HepG2 (cell line): Measurements from ENCODE around the gene BABAM2. TPM values are rescaled to one million over a fixed set of nuclear protein-coding genes. Genes with fewer than 3 reads are reported as not detected.

Experiments
- ATAC-seq: fragments of 200-7000 bp; cut with Tn5 transposase; 3 replicates; pipeline ENCODE4 v1.9.1; 2020; ENCODE audit warnings: mild to moderate bottlenecking, moderate library complexity
- BruUV-seq: library from RNA; stranded (reverse); fragments of 400-500 nt; replicated peaks from 2 replicates; lab custom pipeline; 2021; lab: Mats Ljungman, UMichigan
- CTCF ChIA-PET: fragments of 300-600 bp; formaldehyde crosslinking; extraction: SDS; loops from one replicate; lab custom pipeline; 2021; ENCODE audit warnings: low total read pairs, inconsistent platforms, low intra/inter-chr PET ratio; lab: Yijun Ruan, JAX
- POLR2A ChIA-PET: fragments of 350-600 bp; sonication (Branson Sonifier 250); formaldehyde crosslinking; loops from one replicate; lab custom pipeline; 2020; ENCODE audit warnings: antibody characterized with exemption, inconsistent platforms; lab: Yijun Ruan, JAX
- DNase-seq: peaks from one replicate; pipeline ENCODE4 v3.0.0-alpha.2; 2015; ENCODE audit warnings: low spot score
- FAIRE-seq: peaks from 3 replicates; lab custom pipeline; 2011; peaks lifted over from hg19 to GRCh38; lab: Jason Lieb, UNC
- H2AFZ ChIP-seq: one replicate; pipeline ENCODE4 v1.6.1; 2011; ENCODE audit warnings: low read length, inconsistent platforms
- H3K27ac ChIP-seq: fragments of 300-600 bp; 3 replicates; pipeline ENCODE4 v1.8.0; 2011; ENCODE audit warnings: mixed run types, mild to moderate bottlenecking, mixed read lengths, low read length, inconsistent platforms; ENCODE audit not compliant: insufficient read depth; ENCODE audit errors: extremely low read length
- H3K27me3 ChIP-seq, 2 experiments: fragments of 200-600 bp in 1 of 2; 2 replicates in 1 of 2; 3 replicates in 1 of 2; pipeline versions ENCODE4 v1.6.0 to v1.8.0; 2011; ENCODE audit warnings: low read length in 2 of 2, mild to moderate bottlenecking in 2 of 2, moderate library complexity in 2 of 2, inconsistent platforms in 1 of 2; ENCODE audit not compliant: insufficient read depth in 2 of 2, control insufficient read depth in 1 of 2
- H3K36me3 ChIP-seq, 2 experiments: fragments of 200-600 bp in 1 of 2; replicated peaks in 1 of 2; 2 replicates in 1 of 2; 3 replicates in 1 of 2; pipeline versions ENCODE4 v1.5.1 to v1.8.0; 2011; ENCODE audit warnings: low read length in 2 of 2, inconsistent platforms in 1 of 2; ENCODE audit not compliant: insufficient read depth in 2 of 2, control insufficient read depth in 1 of 2
- H3K4me1 ChIP-seq: 2 replicates; pipeline ENCODE4 v1.5.1; 2012; ENCODE audit warnings: low read length, inconsistent platforms; ENCODE audit not compliant: insufficient read depth
- H3K4me2 ChIP-seq: 2 replicates; pipeline ENCODE4 v1.6.0; 2011; ENCODE audit warnings: low read depth, low read length, inconsistent platforms
- H3K4me3 ChIP-seq, 3 experiments: fragments of 200-600 bp in 1 of 3; sonication (generic), shearing (Covaris generic) in 1 of 3; replicated peaks in 1 of 3; 2 replicates each; pipeline ENCODE4 v1.5.1; 2011 to 2016; ENCODE audit warnings: low read length in 3 of 3, inconsistent platforms in 2 of 3, low read depth in 2 of 3, mild to moderate bottlenecking in 2 of 3, control low read depth in 1 of 3, mixed read lengths in 1 of 3; ENCODE audit not compliant: insufficient read depth in 1 of 3
- H3K79me2 ChIP-seq: one replicate; pipeline ENCODE4 v1.6.1; 2011; ENCODE audit warnings: low read length, inconsistent platforms; ENCODE audit not compliant: insufficient read depth
- H3K9ac ChIP-seq: 2 replicates; pipeline ENCODE4 v1.6.0; 2011; ENCODE audit warnings: mild to moderate bottlenecking, low read depth, low read length, inconsistent platforms; ENCODE audit not compliant: insufficient read depth
- H3K9me3 ChIP-seq: 2 replicates; pipeline ENCODE4 v1.5.1; 2012; ENCODE audit warnings: mild to moderate bottlenecking, low read length
- H4K20me1 ChIP-seq: 2 replicates; pipeline ENCODE4 v1.6.0; 2011; ENCODE audit warnings: inconsistent platforms, mild to moderate bottlenecking, low read length, moderate library complexity; ENCODE audit not compliant: insufficient read depth
- BCL6 ChIP-seq: IDR thresholded peaks from 2 replicates; pipeline ENCODE4 v1.6.1; 2016; ENCODE audit warnings: missing genetic modification reagents, missing compliant biosample characterization
- CC2D1A ChIP-seq: sonication (generic); formaldehyde crosslinking; IDR thresholded peaks from 2 replicates; pipeline ENCODE4 v1.8.1; 2023; ENCODE audit warnings: mild to moderate bottlenecking, missing genetic modification reagents
- FOXA3 ChIP-seq: IDR thresholded peaks from 2 replicates; pipeline ENCODE4 v1.6.1; 2016; ENCODE audit warnings: missing genetic modification reagents, missing compliant biosample characterization
- IKZF1 ChIP-seq: fragments of 450-650 bp; IDR thresholded peaks from 2 replicates; pipeline ENCODE4 v1.7.1; 2016
- KLF9 ChIP-seq: IDR thresholded peaks from 2 replicates; pipeline ENCODE4 v1.6.1; 2016; ENCODE audit warnings: low read depth
- NCOA1 ChIP-seq: sonication (generic); formaldehyde crosslinking; IDR thresholded peaks from 2 replicates; pipeline ENCODE4 v1.9.0; 2021; ENCODE audit warnings: missing genetic modification reagents
- NCOA5 ChIP-seq: sonication (generic); formaldehyde crosslinking; IDR thresholded peaks from 2 replicates; pipeline ENCODE4 v1.4.0; 2020; ENCODE audit warnings: missing genetic modification reagents
- RAD51 ChIP-seq: fragments of 450-650 bp; IDR thresholded peaks from 2 replicates; pipeline ENCODE4 v1.6.1; 2016; ENCODE audit warnings: borderline replicate concordance
- ZNF234 ChIP-seq: sonication (generic); formaldehyde crosslinking; conservative IDR thresholded peaks from 2 replicates; pipeline ENCODE4 v1.5.1; 2020; ENCODE audit warnings: mild to moderate bottlenecking, missing genetic modification reagents
- ZNF24 ChIP-seq: fragments of 450-650 bp; IDR thresholded peaks from 2 replicates; pipeline ENCODE4 v1.6.1; 2017; ENCODE audit warnings: antibody characterized with exemption, mild to moderate bottlenecking
- ZNF432 ChIP-seq: sonication (generic); formaldehyde crosslinking; IDR thresholded peaks from 2 replicates; pipeline ENCODE4 v1.5.0; 2020; ENCODE audit warnings: missing genetic modification reagents, mild to moderate bottlenecking, borderline replicate concordance
- WGBS: methylation state at CpG from one replicate; pipeline ENCODE4 v1.1.6; 2017; ENCODE audit warnings: low lambda C conversion rate; 5-methylcytosine and 5-hydroxymethylcytosine counted together
- in situ Hi-C: cut with HindIII; loops from 2 replicates; pipeline ENCODE4 v1.10.0; 2017; ENCODE audit warnings: low pct_unique_long_range_greater_than_20kb; ENCODE audit not compliant: extremely low pct_ligation_motif_present
- intact Hi-C: fragments of 100-400 bp; cut with micrococcal nuclease; formaldehyde crosslinking; loops from one replicate; pipeline ENCODE4 v1.10.0; 2022; ENCODE audit not compliant: unreplicated experiment
- polyA plus RNA-seq, 8 experiments: library from polyadenylated mRNA; depleted of rRNA in 3 of 8; stranded (reverse) in 7 of 8; unstranded in 1 of 8; fragments of >200 nt; fragmentation: Illumina TruSeq in 4 of 8; extraction: Trizol in 4 of 8; gene quantifications; 2 replicates each; pipeline versions ENCODE4 v1.2.1 to v1.2.3, GENCODE V29; 2011 to 2016; ENCODE audit warnings: low read depth in 4 of 8, missing spikeins in 1 of 8, mixed read lengths in 1 of 8; ENCODE audit not compliant: insufficient read depth in 1 of 8
- total RNA-seq, 5 experiments: library from RNA; depleted of rRNA; stranded (reverse); fragments of >200 nt; fragmentation: Illumina TruSeq; extraction: Trizol; gene quantifications; 2 replicates each; pipeline ENCODE4 v1.2.3, GENCODE V29; 2016; ENCODE audit warnings: low read depth in 1 of 5
- TF ChIP-seq, protein P1 (sequence below), 2 experiments: sonication (generic) in 1 of 2; formaldehyde crosslinking in 1 of 2; IDR thresholded peaks; 2 replicates each; pipeline versions ENCODE4 v1.4.0 to v1.6.1; 2018 to 2020; ENCODE audit warnings: missing genetic modification reagents in 2 of 2, borderline replicate concordance in 1 of 2, low read depth in 1 of 2, mild to moderate bottlenecking in 1 of 2, missing biosample characterization in 1 of 2
- TF ChIP-seq, protein P2 (sequence below): sonication (generic); formaldehyde crosslinking; IDR thresholded peaks from 2 replicates; pipeline ENCODE4 v1.5.0; 2020; ENCODE audit warnings: mild to moderate bottlenecking, missing genetic modification reagents, moderate library complexity
- TF ChIP-seq, protein P3 (sequence below): sonication (generic); formaldehyde crosslinking; IDR thresholded peaks from 2 replicates; pipeline ENCODE4 v1.8.0; 2022; ENCODE audit warnings: missing genetic modification reagents, mild to moderate bottlenecking, borderline replicate concordance
- TF ChIP-seq, protein P4 (sequence below): sonication (generic); formaldehyde crosslinking; IDR thresholded peaks from 2 replicates; pipeline ENCODE4 v1.9.0; 2021; ENCODE audit warnings: missing genetic modification reagents, borderline replicate concordance
- TF ChIP-seq, protein P5 (sequence below): sonication (generic); formaldehyde crosslinking; IDR thresholded peaks from 2 replicates; pipeline ENCODE4 v1.8.1; 2023; ENCODE audit warnings: missing genetic modification reagents, inconsistent platforms, borderline replicate concordance

Gene BABAM2
- total and polyA plus RNA-seq, 2 of the 13 experiments (the other 11 are each of a cell fraction or from before 2014, with no cell fraction given): 24.9 to 28.0 TPM

DNA sequence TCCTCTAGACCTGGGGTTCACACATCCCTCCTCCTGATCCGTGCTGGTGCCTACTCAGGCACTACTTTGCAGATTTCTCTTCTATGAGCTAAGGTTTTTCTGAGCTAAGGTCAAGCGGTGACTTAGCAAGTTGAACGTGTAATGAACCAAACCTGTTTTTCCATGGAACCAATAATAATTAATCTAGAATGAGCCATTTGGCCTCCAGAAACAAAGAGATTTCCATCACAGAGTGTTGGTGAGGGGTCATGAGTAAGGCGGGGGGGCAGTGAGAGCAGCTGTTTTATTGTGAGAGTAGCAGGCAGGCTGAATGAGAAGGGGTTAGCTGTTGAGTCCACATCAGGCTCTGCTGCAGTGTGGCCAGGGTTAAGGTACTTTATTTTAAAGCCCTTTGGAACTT lies 390.1 kb downstream of the BABAM2 start (continued):
- TF ChIP-seq, protein P1, sequence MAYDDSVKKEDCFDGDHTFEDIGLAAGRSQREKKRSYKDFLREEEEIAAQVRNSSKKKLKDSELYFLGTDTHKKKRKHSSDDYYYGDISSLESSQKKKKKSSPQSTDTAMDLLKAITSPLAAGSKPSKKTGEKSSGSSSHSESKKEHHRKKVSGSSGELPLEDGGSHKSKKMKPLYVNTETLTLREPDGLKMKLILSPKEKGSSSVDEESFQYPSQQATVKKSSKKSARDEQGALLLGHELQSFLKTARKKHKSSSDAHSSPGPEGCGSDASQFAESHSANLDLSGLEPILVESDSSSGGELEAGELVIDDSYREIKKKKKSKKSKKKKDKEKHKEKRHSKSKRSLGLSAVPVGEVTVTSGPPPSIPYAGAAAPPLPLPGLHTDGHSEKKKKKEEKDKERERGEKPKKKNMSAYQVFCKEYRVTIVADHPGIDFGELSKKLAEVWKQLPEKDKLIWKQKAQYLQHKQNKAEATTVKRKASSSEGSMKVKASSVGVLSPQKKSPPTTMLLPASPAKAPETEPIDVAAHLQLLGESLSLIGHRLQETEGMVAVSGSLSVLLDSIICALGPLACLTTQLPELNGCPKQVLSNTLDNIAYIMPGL (CRISPR knock-in tag; IDR thresholded peaks at IDR 0.05; ENCODE audit: borderline replicate concordance in 1 of 2, low read depth in 1 of 2): no peak
- TF ChIP-seq FOXA3 (CRISPR knock-in tag) (no peak), CC2D1A (CRISPR knock-in tag) (no peak), KLF9 (CRISPR knock-in tag) (no peak)
- TF ChIP-seq, protein P2, sequence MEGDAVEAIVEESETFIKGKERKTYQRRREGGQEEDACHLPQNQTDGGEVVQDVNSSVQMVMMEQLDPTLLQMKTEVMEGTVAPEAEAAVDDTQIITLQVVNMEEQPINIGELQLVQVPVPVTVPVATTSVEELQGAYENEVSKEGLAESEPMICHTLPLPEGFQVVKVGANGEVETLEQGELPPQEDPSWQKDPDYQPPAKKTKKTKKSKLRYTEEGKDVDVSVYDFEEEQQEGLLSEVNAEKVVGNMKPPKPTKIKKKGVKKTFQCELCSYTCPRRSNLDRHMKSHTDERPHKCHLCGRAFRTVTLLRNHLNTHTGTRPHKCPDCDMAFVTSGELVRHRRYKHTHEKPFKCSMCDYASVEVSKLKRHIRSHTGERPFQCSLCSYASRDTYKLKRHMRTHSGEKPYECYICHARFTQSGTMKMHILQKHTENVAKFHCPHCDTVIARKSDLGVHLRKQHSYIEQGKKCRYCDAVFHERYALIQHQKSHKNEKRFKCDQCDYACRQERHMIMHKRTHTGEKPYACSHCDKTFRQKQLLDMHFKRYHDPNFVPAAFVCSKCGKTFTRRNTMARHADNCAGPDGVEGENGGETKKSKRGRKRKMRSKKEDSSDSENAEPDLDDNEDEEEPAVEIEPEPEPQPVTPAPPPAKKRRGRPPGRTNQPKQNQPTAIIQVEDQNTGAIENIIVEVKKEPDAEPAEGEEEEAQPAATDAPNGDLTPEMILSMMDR (CRISPR knock-in tag): no peak

DNA sequence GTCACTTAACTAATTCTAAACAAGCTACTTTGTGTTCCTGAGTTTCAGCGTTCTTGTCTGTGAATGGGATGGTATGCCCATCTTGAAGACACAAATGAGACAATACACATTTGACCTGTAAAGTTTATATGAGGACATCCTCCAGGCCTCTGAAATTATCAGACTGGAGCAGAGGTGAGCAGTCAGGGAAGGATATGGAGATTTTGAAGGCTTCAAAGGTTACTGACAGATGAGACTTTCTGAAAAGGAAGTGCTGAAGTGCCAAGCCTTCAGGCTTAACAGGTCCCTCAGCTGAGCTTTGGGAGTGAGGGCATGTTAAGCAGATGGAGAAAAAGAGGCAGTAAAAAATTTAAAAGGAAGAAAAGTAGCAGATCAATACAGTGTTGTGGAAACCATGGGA lies 391.2 kb downstream of the BABAM2 start:
- Histone ChIP-seq H3K36me3 (no peaks in the 10 kb centered on the region), H3K27ac (no peak overlapping the region), H3K27me3 (no peaks in the 10 kb centered on the region), H3K4me1 (no peaks in the 10 kb centered on the region), H3K9me3 (no peaks in the 10 kb centered on the region), H2AFZ (no peak overlapping the region), H4K20me1 (no peaks in the 10 kb centered on the region), H3K79me2 (no peaks in the 10 kb centered on the region), H3K4me3 (no peak overlapping the region), H3K9ac (no peak overlapping the region), H3K4me2 (no peak overlapping the region)
- ATAC-seq (no peak), DNase-seq (no peak), FAIRE-seq (no peak)
- intact Hi-C loops: no loop called here
- ChIA-PET CTCF (no interaction called here), POLR2A (no interaction called here)
- no TSS peak for BruUV-seq
- 94% methylated on average over 1 of the region's 1 CpG for WGBS
- in situ Hi-C loops: no loop called here
- no peak for TF ChIP-seq NCOA1 (CRISPR knock-in tag)
- no peak for TF ChIP-seq ZNF432
- TF ChIP-seq, protein P3, sequence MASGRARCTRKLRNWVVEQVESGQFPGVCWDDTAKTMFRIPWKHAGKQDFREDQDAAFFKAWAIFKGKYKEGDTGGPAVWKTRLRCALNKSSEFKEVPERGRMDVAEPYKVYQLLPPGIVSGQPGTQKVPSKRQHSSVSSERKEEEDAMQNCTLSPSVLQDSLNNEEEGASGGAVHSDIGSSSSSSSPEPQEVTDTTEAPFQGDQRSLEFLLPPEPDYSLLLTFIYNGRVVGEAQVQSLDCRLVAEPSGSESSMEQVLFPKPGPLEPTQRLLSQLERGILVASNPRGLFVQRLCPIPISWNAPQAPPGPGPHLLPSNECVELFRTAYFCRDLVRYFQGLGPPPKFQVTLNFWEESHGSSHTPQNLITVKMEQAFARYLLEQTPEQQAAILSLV (CRISPR knock-in tag): no peak
- no peak for TF ChIP-seq ZNF234 (CRISPR knock-in tag)
- TF ChIP-seq, protein P4, sequence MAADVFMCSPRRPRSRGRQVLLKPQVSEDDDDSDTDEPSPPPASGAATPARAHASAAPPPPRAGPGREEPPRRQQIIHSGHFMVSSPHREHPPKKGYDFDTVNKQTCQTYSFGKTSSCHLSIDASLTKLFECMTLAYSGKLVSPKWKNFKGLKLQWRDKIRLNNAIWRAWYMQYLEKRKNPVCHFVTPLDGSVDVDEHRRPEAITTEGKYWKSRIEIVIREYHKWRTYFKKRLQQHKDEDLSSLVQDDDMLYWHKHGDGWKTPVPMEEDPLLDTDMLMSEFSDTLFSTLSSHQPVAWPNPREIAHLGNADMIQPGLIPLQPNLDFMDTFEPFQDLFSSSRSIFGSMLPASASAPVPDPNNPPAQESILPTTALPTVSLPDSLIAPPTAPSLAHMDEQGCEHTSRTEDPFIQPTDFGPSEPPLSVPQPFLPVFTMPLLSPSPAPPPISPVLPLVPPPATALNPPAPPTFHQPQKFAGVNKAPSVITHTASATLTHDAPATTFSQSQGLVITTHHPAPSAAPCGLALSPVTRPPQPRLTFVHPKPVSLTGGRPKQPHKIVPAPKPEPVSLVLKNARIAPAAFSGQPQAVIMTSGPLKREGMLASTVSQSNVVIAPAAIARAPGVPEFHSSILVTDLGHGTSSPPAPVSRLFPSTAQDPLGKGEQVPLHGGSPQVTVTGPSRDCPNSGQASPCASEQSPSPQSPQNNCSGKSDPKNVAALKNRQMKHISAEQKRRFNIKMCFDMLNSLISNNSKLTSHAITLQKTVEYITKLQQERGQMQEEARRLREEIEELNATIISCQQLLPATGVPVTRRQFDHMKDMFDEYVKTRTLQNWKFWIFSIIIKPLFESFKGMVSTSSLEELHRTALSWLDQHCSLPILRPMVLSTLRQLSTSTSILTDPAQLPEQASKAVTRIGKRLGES (CRISPR knock-in tag): no peak
- no peak for TF ChIP-seq NCOA5
- TF ChIP-seq BCL6 (CRISPR knock-in tag): no peak
- no peak for TF ChIP-seq IKZF1
- TF ChIP-seq, protein P5, sequence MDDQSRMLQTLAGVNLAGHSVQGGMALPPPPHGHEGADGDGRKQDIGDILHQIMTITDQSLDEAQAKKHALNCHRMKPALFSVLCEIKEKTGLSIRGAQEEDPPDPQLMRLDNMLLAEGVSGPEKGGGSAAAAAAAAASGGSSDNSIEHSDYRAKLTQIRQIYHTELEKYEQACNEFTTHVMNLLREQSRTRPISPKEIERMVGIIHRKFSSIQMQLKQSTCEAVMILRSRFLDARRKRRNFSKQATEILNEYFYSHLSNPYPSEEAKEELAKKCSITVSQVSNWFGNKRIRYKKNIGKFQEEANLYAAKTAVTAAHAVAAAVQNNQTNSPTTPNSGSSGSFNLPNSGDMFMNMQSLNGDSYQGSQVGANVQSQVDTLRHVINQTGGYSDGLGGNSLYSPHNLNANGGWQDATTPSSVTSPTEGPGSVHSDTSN (CRISPR knock-in tag): no peak
- TF ChIP-seq RAD51: no peak
- TF ChIP-seq ZNF24: no peak
